ENCODE results near the gene ARHGAP11A.
A peak's percentile ranks its signal among the peaks of the same experiment; 100 is the strongest.
"Not testable (repeated sequence)": the region's sequence is repeated elsewhere in the genome, so short reads cannot be mapped to it uniquely, and the experiment has no call there.

ARHGAP11A gene, protein sequence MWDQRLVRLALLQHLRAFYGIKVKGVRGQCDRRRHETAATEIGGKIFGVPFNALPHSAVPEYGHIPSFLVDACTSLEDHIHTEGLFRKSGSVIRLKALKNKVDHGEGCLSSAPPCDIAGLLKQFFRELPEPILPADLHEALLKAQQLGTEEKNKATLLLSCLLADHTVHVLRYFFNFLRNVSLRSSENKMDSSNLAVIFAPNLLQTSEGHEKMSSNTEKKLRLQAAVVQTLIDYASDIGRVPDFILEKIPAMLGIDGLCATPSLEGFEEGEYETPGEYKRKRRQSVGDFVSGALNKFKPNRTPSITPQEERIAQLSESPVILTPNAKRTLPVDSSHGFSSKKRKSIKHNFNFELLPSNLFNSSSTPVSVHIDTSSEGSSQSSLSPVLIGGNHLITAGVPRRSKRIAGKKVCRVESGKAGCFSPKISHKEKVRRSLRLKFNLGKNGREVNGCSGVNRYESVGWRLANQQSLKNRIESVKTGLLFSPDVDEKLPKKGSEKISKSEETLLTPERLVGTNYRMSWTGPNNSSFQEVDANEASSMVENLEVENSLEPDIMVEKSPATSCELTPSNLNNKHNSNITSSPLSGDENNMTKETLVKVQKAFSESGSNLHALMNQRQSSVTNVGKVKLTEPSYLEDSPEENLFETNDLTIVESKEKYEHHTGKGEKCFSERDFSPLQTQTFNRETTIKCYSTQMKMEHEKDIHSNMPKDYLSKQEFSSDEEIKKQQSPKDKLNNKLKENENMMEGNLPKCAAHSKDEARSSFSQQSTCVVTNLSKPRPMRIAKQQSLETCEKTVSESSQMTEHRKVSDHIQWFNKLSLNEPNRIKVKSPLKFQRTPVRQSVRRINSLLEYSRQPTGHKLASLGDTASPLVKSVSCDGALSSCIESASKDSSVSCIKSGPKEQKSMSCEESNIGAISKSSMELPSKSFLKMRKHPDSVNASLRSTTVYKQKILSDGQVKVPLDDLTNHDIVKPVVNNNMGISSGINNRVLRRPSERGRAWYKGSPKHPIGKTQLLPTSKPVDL

DNA sequence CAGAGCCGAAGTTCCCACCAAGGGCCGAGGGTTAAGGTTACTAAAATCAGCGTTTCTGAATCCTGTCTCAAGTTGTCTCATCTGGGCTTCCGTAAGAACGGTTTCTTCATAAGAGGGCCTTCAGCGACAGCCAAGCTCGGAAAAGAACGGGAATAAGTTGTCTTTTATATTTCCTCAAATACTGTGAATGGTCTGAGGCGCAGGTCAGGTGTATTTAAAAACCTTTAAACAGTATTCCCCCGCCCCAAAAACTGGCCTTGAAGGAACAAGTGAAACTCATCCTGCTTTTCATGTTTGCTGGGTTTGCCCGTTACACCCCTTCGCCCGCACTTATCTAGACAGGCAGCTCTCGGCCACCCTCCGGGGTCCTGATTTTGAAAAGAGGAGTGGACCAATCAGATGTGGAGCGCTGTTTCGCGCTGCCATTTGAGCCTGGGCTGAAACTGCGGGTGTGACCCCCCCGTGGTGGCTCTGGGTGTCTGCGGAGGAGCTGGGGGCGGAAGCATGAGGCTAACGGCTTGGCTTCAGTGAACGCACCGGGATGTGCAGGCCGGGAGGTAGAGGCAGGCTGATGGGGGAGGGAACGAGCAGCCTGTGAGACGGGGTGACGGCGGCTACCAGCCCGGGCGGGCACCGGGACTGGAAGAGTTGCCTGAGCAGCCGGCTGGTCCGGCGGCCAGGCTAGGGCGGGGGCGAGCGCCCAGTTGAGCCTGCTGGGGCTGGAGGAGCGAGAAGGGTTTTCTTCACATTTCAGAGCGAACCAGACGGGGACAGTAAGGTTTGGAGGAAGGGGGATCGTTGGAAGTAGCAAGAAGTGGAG lies at the start of gene ARHGAP11A:
Gene ARHGAP11A (plus strand): TSS at position 454 of the 820 bp plus-strand sequence. CDS start 708 bp downstream, outside the sequence.
- peak; percentile 61 to 67 for DNase-seq (ENCODE audit: low read depth in 1 of 2, low spot score in 1 of 2)

DNA sequence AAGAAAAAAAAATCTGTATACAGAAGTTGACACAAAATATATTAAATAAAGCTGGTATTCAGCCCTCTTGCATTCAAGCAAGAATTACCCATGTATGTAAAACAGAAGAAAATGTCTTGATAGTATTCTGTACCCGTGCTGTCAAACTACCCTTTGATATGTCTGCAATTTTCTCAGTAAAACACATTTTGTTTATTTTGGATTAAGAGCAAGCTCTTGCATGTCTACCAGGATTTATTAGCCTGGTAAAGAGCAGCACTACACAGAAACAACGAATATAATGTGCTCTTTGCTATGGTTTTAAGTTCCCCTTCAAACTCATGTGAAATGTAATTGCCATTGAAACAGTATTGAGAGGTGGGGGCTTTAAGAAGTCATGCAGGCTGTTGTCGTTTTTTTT lies 46.3 kb upstream of the ARHGAP11A start:
- DNase-seq (ENCODE audit: low read depth in 1 of 2, low spot score in 1 of 2), result not testable (repeated sequence)

DNA sequence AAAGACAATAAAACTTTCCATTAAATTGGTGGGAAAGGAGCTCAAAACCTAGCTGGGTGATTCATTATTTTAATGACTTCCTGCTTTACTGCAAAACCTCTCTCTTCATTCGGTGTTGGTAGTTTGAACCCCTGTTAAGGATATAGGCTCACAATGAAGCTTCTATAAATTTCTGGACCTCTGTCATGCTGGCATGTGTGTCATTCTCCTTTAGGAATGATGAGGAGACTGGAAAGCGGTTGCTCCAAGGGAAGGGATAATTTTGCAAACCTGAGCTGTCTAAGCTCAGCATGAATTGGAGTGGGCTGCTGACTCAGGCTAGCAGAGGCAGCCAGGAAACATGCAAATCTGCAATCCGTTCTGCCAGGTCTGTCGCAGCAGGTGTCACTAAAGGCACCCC lies 36.8 kb upstream of the ARHGAP11A start:
- not testable (repeated sequence) for DNase-seq (ENCODE audit: low read depth in 1 of 2, low spot score in 1 of 2)

DNA sequence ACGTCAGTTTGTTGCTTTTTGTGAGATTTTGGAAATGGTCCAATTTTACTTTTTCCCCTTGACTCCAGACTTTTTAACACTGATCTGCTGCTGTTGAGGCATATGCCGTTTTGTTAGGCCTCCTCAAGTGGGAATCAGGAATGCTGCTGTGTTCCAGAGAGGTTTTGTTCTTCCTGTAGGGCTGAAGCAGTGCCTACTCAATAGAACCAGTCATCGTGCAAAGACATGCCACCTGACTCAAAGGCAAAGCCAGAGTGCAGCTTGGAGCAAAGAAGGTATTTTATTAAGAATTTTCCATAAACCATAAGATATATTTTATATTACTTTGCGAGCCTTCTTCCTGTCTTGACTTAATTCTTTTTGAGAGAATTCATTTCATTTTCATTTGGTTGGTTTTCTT lies 29.5 kb upstream of the ARHGAP11A start:
- not testable (repeated sequence) for DNase-seq (ENCODE audit: low read depth in 1 of 2, low spot score in 1 of 2)

DNA sequence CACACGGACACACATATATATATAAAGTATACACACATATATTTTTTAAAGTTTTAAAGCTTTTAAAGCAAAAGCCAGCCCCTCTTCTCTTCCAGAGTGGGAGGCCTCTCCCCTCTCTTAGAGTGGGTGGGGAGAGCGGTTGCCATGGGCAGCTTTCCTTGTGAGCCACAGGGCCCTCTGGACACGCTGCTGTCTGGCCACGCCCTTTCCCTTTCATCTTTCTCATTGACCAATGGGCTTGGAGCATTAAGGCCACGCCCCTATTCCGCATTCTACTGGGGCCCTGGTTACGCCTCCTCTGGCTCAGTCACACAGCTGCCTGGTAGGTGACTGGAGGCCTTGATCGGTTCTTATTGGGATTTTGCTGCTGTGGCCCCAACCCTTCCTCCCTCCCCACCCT lies 22.2 kb upstream of the ARHGAP11A start, which contains the start of gene GOLGA8N:
Gene GOLGA8N (plus strand): TSS at position 306 of the 400 bp plus-strand sequence.
- not testable (repeated sequence) for DNase-seq (ENCODE audit: low read depth in 1 of 2, low spot score in 1 of 2)

DNA sequence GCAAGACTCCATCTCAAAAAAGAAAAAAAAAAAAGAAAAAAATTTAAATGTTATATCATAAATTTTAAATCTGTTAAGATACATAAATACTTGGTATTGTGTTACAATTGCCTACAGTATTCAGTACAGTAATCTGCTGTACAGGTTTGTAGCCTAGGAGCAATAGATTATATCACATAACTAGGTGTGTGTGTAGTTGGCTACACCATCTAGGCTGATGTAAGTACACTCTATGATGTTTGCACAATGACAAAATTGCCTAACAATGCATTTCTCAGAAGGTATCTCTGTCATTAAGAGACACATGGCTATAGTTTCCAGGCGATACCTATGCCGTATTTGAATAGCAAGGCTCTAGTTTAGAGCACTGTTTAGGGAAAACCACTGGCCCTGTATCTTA lies 5.8 kb upstream of the ARHGAP11A start:
- DNase-seq (ENCODE audit: low read depth in 1 of 2, low spot score in 1 of 2), result not testable (repeated sequence)

DNA sequence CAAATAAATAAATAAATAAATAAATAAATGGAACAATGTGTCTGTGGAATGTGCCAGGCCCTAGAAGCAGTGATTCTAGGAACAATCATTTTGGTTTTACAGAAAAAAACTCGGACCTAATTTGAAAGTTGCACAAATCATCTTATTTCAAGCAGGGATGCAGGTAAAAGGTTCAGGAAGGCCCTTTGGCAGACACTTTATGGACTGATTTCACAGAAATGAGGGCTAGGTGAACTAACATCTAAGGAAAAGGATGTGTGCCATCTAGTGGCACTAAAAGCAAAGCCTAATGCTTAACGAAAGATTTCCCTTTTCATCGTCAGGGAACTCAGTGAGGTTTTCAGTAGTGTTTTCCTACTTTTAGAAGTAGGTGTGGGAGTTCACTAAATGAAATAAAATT lies 4.6 kb upstream of the ARHGAP11A start:
- DNase-seq (ENCODE audit: low read depth in 1 of 2, low spot score in 1 of 2), result not testable (repeated sequence)

DNA sequence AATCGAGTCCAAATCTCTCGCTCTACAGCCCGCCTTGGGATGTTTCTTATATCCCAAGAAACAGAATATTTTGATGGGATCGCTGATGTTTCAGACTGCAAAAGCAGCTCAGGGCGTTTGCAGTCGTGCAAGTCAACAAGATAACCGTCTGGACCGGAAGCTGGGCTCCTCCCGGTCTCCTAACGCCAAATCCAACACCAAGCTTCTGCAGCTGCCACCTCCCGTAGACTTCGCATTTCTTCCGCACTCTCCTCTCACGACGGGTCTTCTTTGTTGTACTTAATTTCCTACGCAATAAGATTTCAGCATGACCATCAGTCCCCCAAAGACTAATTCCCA lies 623 bp upstream of the ARHGAP11A start:
- peak in 1 of 2 donors; percentile 8 for DNase-seq (ENCODE audit: low read depth in 1 of 2, low spot score in 1 of 2)

DNA sequence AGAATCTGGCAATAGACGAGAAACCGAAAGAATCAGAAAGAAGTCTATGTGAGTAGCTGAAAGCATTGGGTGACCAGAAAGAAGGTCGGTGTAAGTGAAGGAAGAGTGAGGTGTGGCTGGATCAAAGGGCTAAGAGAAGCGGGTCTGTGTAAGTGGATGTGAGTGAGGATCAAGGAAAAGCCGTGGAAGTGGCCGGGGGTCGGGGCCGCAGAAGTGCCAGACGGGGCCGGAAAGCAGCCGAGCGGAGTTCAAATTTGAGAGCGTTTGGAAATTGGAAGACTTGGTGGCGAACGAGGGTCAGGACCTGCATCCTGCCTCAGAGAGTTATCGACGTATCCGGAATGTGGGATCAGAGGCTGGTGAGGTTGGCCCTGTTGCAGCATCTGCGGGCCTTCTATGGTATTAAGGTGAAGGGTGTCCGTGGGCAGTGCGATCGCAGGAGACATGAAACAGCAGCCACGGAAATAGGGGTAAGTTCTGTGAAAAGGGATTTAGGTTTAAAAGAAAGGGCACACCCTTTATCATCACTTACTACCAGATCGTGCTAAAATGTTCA lies 645 bp downstream of the ARHGAP11A start:
- not testable (repeated sequence) for DNase-seq (ENCODE audit: low read depth in 1 of 2, low spot score in 1 of 2)

DNA sequence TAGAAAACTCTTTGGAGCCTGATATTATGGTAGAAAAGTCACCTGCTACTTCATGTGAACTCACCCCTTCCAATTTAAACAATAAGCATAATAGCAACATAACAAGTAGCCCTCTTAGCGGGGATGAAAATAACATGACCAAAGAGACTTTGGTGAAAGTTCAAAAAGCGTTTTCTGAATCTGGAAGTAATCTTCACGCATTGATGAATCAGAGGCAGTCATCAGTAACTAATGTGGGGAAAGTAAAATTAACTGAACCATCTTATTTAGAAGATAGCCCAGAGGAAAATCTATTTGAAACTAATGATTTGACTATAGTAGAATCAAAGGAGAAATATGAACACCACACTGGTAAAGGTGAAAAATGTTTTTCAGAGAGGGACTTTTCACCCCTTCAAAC lies 21.1 kb downstream of the ARHGAP11A start:
- no peak for DNase-seq (ENCODE audit: low read depth in 1 of 2, low spot score in 1 of 2)

DNA sequence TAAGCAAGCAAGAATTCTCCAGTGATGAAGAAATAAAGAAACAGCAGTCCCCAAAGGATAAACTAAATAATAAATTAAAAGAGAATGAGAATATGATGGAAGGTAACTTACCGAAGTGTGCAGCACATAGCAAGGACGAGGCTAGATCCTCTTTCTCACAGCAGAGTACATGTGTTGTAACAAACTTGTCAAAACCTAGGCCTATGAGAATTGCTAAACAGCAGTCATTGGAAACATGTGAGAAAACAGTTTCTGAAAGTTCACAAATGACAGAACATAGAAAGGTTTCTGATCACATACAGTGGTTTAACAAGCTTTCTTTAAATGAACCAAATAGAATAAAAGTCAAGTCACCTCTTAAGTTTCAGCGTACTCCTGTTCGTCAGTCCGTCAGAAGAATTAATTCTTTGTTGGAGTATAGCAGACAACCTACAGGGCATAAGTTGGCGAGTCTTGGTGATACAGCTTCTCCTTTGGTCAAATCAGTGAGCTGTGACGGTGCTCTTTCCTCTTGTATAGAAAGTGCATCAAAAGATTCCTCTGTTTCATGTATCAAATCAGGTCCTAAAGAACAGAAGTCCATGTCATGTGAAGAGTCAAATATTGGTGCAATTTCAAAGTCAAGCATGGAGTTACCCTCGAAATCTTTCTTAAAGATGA lies 21.7 kb downstream of the ARHGAP11A start:
- DNase-seq (ENCODE audit: low read depth in 1 of 2, low spot score in 1 of 2), result no peak

DNA sequence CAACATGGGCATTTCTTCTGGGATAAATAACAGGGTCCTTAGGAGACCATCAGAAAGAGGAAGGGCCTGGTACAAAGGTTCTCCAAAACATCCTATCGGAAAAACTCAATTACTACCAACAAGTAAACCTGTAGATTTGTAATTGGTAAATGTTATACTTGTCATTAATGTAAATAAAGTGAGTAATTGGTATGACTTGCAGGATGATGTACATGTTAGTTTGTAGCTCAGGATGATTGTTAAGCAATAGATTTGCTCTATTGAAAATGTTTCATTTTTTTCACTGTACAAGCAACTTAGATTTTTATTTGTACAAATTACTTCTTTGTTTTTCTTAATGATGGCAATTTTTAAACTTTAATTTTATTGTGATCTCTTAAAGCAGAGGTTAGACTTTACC lies 22.4 kb downstream of the ARHGAP11A start:
- DNase-seq (ENCODE audit: low read depth in 1 of 2, low spot score in 1 of 2), result no peak

DNA sequence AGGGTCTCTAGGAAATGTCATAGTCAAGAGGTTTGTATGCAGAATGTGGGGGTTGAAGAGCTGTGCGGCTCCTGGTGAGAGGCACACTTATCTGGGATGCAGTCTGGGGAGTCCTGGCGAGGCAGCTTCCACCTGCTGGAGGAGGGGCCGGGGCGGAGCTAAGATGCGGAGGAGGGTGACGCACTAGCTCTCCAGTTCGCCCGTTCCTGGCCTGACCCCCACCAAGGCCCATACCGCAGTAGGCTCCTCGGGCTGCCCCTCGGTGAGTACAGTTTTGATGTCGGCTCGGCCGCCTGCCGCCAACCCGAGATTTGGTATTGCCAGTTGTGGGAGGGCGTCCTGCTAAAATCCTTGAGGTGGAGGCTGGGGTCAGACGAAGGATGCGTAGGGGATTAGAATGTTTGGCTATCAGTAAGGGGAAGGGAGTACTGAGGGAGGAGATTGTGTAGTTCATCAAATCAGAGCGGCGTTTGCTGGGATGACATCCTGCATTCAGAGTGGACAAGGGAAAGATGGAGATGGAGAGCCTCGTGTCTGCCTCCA lies 26.3 kb downstream of the ARHGAP11A start, which contains the start of gene SCG5:
Gene SCG5 (plus strand): TSS at position 194 of the 543 bp plus-strand sequence. CDS start 1,883 bp downstream, outside the sequence.
- no peak for DNase-seq (ENCODE audit: low read depth in 1 of 2, low spot score in 1 of 2)

DNA sequence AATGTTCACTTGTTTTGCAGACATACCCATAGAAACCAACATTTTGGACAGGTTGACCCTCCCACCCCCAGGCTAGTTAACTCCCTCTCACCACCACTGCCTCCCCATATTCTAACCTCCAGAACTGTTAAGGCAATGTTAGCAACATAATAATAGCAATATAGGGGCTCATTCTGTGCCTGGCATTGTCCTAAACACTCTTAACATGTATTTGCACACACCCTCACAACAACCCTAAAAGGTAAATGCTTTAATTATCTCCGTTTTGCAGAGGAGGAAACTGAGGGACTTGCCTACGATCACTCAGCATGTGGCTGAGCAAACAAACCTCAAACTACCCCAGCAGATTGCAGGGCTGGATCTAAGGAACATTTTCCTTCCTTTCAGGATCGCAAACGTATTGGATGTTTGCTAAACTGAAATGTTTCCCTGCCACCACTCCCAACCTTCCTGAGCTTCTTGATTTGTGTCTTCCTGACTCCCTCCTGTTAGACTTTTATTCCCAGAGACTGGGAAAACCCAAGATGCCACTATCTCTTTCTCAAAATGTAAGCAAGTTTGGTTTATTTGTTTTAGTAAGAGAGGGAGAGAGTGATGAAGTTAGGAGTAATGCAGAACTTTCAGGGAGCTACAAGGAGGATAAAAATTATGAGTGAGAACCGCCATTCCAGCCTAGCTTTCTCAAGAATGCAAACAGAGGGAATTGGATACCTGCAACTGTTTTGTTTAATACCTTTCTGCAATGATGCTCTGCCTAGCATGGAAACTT lies 27.5 kb downstream of the ARHGAP11A start:
- DNase-seq (ENCODE audit: low read depth in 1 of 2, low spot score in 1 of 2), result no peak

DNA sequence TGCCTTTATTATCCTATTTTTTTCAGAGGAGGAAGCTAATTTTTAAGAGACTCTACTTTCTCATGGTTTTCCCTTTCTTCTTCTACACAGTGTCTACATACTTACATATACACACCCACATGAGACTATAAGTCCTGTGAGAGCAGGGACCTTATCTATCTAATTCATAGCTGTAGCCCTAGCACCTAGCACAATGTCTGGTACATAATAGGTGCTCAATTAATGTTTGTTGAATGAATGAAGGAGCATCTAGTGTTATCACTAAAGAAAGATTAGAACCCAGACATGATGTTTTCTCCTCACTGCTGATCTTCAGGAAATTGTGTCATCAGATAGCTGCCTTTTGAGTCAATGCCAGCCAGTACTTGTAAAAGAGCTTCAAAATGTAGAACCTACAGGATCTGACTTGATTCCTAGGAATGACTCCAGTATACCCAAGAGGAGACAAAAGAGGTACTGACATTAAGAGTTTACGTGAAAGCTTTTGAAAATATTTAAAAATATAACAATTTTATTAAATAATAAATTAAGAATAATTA lies 28.7 kb downstream of the ARHGAP11A start:
- no peak for DNase-seq (ENCODE audit: low read depth in 1 of 2, low spot score in 1 of 2)

DNA sequence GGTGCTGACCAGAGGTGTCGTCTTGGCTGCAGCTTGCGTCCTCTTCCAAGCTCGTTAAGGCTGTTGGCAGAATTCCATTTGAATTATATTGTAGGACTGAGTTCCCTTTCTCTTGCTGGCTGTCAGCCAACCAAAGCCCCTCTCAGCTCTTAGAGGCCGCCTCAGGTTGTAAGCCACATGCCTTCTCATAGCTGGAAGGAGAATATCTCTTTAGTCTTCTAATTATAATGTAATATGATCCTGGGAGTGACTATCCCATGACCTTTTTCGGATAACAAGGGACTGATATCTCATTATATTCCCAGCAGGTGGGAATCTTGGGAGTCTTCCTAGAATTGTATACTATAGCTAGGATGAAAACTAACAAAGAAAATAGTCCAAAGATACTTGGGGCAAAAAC lies 31.0 kb downstream of the ARHGAP11A start:
- DNase-seq (ENCODE audit: low read depth in 1 of 2, low spot score in 1 of 2), result no peak

DNA sequence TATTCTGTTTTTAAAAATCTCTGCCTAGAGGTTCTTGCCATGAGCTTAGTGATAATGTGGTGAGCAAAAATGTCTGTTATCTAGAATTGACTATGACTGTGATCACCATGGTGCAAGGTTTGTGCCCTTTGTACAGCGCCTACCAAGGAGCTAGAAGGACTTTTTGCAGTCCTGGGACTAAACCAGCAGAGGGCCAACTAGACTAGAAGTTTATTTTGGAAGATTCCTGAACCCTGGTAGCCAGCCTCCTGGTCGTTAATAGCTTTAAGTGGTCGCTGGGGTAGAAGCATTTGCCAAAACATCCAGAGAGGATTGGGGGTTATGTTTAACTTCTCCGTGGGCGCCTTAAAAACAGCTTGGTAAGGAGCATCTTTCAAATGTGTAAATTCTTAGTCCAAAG lies 34.0 kb downstream of the ARHGAP11A start:
- DNase-seq (ENCODE audit: low read depth in 1 of 2, low spot score in 1 of 2), result no peak

DNA sequence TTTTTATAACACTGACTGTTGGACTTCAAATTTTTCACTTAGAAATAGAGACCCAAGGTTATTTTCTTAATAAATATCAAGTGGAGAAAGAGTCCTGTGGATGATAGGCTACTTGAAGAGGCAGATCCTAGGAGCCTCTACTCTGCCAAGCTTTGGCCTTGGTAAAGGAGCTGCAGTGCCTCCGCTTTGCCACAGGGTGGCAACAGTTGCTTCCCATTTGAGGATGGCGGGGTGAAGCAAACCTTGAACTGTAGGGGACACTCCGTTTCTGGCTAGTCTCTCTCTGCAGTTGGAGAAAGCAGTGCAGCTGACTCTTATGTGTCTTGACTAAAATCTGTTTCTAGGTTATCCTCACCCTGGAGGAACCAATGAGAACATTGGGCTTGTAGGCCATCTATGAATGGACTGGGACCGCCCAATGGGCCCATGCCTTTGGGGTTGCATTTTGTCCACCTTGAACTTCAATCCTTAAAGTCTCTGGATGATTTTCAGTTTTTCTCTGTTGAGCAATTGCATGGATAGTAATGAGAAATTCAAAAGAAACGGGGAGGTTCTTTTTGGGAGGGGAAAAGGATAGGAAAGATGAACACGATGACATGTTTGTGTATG lies 36.0 kb downstream of the ARHGAP11A start:
- peak in 1 of 2 donors; percentile 12 for DNase-seq (ENCODE audit: low read depth in 1 of 2, low spot score in 1 of 2)

Data from stimulated activated CD4-positive, alpha-beta T cell treated with anti-CD3 and anti-CD28 coated beads, Interleukin-15, amount 100 ng/mL, for 1 hour (primary cell).